GM13976 (cell line): Measurements from ENCODE around the gene TINAGL1.

Experiments used
- DNase-seq: peaks from one replicate; pipeline ENCODE4 v3.0.0; 2012; ENCODE audit warnings: low spot score
- in situ Hi-C: fragments of 300-500 bp; cut with MboI; formaldehyde crosslinking; loops from one replicate; pipeline ENCODE4 v1.12.0; 2022; ENCODE audit warnings: low sequenced_read_pairs, mixed read lengths, inconsistent platforms; ENCODE audit not compliant: unreplicated experiment
- TF ChIP-seq, protein P1 (sequence below): IDR thresholded peaks from 2 replicates; pipeline ENCODE4 v1.5.1; 2012; ENCODE audit warnings: borderline replicate concordance, mild to moderate bottlenecking; ENCODE audit not compliant: insufficient read depth; ENCODE audit errors: extremely low read depth, missing control alignments, control extremely low read depth

The TINAGL1 gene

DNA sequence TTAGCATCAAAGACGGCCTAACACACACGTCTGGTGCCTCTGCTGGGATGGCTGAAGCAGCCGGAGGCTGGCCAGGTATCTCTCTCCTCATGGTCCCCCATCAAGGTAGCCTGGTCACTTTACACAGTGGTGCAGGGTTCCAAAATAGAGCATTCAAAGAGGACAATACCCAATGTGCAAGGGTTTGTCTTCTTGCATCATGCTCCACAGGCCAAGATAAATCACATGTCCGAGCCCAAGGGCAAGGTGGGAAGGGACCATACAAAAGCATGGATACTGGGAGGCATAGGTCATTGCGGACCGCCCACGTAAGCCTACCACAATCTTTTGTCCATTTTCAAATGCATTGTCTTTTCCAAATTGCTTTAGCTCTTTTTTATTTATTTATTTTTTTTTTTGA lies 23.8 kb upstream of the TINAGL1 start:
- DNase-seq, result no peak
- TF ChIP-seq, protein P1, sequence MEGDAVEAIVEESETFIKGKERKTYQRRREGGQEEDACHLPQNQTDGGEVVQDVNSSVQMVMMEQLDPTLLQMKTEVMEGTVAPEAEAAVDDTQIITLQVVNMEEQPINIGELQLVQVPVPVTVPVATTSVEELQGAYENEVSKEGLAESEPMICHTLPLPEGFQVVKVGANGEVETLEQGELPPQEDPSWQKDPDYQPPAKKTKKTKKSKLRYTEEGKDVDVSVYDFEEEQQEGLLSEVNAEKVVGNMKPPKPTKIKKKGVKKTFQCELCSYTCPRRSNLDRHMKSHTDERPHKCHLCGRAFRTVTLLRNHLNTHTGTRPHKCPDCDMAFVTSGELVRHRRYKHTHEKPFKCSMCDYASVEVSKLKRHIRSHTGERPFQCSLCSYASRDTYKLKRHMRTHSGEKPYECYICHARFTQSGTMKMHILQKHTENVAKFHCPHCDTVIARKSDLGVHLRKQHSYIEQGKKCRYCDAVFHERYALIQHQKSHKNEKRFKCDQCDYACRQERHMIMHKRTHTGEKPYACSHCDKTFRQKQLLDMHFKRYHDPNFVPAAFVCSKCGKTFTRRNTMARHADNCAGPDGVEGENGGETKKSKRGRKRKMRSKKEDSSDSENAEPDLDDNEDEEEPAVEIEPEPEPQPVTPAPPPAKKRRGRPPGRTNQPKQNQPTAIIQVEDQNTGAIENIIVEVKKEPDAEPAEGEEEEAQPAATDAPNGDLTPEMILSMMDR, result no peak
- in situ Hi-C loops, result loop anchor here (10.0 kb wide), 1 partner anchor 368 kb away; no protein-coding TSS in a partner anchor

DNA sequence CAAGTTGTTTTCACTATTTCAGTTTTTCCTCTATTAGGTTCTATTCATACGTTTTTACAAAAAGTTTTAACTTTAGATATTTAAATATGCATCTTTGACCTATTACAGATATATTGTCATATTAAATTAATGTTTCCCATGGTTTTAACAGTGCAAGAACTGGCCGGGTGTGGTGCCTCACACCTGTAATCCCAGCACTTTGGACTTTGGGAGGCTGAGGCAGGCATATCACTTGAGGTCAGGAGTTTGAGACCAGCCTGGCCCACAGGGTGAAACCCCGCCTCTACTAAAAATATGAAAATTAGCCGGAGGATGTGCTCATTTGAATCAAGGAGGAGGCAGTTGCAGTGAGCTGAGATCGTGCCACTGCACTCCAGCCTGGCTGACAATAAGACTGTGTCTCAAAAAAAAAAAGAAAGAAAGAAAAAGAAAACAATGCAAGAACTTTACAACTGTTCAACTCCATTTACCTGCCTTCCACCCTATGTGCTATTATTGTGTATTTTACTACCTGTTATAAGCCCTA lies 19.8 kb upstream of the TINAGL1 start:
- TF ChIP-seq, protein P1, result no peak
- no peak for DNase-seq
- in situ Hi-C loops, result loop anchor here (10.0 kb wide), 1 partner anchor 372 kb away; no protein-coding TSS in a partner anchor

- in situ Hi-C loops, result loop anchor here (10.0 kb wide), 2 partner anchors 55 to 375 kb away; partner anchors contain the start of gene HCRTR1
- TF ChIP-seq, protein P1, result no peak
- no peak for DNase-seq
Observed at GRCh38 chr1:31559715-31560114, 16.6 kb upstream of the TINAGL1 start.

- in situ Hi-C loops, result loop anchor here (10.0 kb wide), 1 partner anchor 54 kb away; the partner anchor contains the start of gene HCRTR1
- DNase-seq, result no peak
- TF ChIP-seq, protein P1, result no peak
Observed at GRCh38 chr1:31560394-31560793, 15.9 kb upstream of the TINAGL1 start.

DNA sequence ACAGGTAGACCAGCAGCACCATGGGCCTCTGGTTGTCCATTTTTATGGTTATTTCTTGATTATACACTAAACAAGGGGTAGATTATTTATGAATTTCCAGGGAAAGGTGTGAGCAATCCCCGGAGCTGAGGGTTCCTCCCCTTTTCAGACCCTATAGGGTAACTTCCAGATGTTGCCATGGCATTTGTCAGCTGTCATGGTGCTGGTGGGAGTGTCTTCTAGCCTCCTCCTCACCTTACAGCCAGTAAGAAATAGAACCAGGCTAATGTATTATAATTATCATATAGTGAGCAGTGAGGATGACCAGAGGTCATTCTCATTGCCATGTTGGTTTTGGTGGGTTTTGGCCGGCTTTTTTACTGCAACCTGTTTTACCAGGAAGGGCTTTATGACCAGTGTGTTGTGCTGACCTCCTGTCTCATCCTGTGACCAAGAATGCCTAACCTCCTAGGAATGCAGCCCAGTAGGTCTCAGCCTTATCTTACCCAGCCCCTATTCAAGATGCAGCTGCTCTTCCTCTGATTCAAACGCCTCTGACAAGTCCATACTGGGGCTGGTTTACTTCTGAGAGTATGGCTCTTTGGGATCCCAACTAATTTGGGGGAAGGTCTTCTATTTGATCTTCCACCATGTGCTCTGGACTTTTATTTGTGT lies 13.5 kb upstream of the TINAGL1 start:
- no peak for DNase-seq
- TF ChIP-seq, protein P1, result no peak
- in situ Hi-C loops, result loop anchor here (10.0 kb wide), 1 partner anchor 52 kb away; the partner anchor contains the start of gene HCRTR1

DNA sequence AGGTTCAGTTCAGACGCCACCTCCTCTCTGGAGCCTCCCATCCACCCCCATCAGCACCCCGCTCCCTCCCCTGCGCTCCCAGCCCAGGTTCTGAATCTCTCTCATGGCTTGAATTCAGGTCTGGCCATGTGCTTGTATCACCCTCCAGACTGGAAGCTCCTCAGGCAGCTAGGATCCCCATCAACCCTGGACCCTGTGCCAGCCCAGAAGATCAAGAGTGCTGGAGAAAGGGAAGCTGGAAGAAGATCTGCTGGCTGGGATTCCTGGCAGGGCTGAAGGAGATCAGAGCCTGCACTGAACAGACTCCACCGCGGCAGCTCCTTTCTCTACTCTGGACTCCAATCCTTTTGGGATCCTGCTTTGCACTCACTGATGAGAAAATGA lies 11.7 kb upstream of the TINAGL1 start:
- TF ChIP-seq, protein P1, result no peak
- in situ Hi-C loops, result loop anchor here (10.0 kb wide), 1 partner anchor 50 kb away; the partner anchor contains the start of gene HCRTR1
- peak; percentile 7 for DNase-seq
